HEK293 (cell line): Measurements from ENCODE around the gene USP6.
"Not testable (repeated sequence)": the region's sequence is repeated elsewhere in the genome, so short reads cannot be mapped to it uniquely, and the experiment has no call there.

Experiments
- KLF16 ChIP-seq: fragments of 450-650 bp; formaldehyde crosslinking; IDR thresholded peaks from 2 replicates; pipeline ENCODE4 v1.5.1; 2017; ENCODE audit warnings: missing biosample characterization, missing genetic modification characterization
- PBX3 ChIP-seq: sonication (generic); formaldehyde crosslinking; IDR thresholded peaks from 2 replicates; pipeline ENCODE4 v1.8.1; 2022; ENCODE audit warnings: mild to moderate bottlenecking, moderate library complexity, missing genetic modification reagents
- ZEB2 ChIP-seq: fragments of 450-650 bp; formaldehyde crosslinking; IDR thresholded peaks from 2 replicates; pipeline ENCODE4 v1.5.1; 2016; ENCODE audit warnings: missing biosample characterization, missing genetic modification characterization
- ZNF274 ChIP-seq, 2 experiments: fragments of 200-500 bp in 1 of 2; fragments of 450-650 bp in 1 of 2; sonication (Bioruptor generic) in 1 of 2; formaldehyde crosslinking in 1 of 2; IDR thresholded peaks; 2 replicates each; pipeline versions ENCODE4 v1.5.1 to v1.6.1; 2014 to 2016; ENCODE audit warnings: borderline replicate concordance in 1 of 2, inconsistent platforms in 1 of 2, low read length in 1 of 2, missing biosample characterization in 1 of 2, missing genetic modification characterization in 1 of 2
- ZNF561 ChIP-seq: fragments of 450-650 bp; IDR thresholded peaks from 2 replicates; pipeline ENCODE4 v1.5.1; 2018; ENCODE audit warnings: missing biosample characterization, missing genetic modification characterization, borderline replicate concordance
- ZNF747 ChIP-seq: fragments of 450-650 bp; formaldehyde crosslinking; IDR thresholded peaks from 2 replicates; pipeline ENCODE4 v1.5.1; 2016; ENCODE audit warnings: missing biosample characterization, missing genetic modification characterization
- ZNF830 ChIP-seq: fragments of 450-650 bp; IDR thresholded peaks from 2 replicates; pipeline ENCODE4 v1.5.0; 2018; ENCODE audit warnings: missing biosample characterization, missing genetic modification characterization, low read depth, mild to moderate bottlenecking, moderate library complexity
- TF ChIP-seq, protein P1 (sequence below): fragments of 450-650 bp; formaldehyde crosslinking; IDR thresholded peaks from 2 replicates; pipeline ENCODE4 v1.5.1; 2016; ENCODE audit warnings: missing biosample characterization, missing genetic modification characterization, low read depth
- TF ChIP-seq, protein P2 (sequence below): fragments of 450-650 bp; formaldehyde crosslinking; IDR thresholded peaks from 2 replicates; pipeline ENCODE4 v1.5.1; 2016; ENCODE audit warnings: missing biosample characterization, missing genetic modification characterization
- TF ChIP-seq, protein P3 (sequence below): fragments of 450-650 bp; formaldehyde crosslinking; IDR thresholded peaks from 2 replicates; pipeline ENCODE4 v1.5.1; 2016; ENCODE audit warnings: missing biosample characterization, missing genetic modification characterization
- TF ChIP-seq, protein P4 (sequence below): fragments of 450-650 bp; formaldehyde crosslinking; IDR thresholded peaks from 2 replicates; pipeline ENCODE4 v1.5.1; 2016; ENCODE audit warnings: missing biosample characterization, missing genetic modification characterization

DNA sequence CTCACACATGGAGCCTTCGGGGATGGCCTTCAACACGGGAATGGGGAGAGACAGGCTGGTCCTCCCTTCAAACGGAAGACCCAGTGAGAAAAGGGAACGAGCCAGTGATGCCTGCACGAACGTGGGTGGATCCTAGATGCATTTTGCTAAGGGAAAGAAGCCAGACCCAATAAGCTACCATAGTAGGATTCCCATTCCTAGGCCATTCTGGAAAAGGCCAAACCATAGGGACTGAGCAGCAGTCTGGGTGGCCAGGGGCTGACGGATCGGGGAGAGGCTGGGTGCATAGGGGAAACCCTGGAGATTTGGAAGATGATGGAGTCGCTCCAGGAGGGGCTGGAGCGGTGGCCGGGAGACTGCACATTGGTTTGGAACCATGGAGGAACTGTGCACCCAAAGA lies 18.7 kb downstream of the USP6 start:
- TF ChIP-seq, protein P1, sequence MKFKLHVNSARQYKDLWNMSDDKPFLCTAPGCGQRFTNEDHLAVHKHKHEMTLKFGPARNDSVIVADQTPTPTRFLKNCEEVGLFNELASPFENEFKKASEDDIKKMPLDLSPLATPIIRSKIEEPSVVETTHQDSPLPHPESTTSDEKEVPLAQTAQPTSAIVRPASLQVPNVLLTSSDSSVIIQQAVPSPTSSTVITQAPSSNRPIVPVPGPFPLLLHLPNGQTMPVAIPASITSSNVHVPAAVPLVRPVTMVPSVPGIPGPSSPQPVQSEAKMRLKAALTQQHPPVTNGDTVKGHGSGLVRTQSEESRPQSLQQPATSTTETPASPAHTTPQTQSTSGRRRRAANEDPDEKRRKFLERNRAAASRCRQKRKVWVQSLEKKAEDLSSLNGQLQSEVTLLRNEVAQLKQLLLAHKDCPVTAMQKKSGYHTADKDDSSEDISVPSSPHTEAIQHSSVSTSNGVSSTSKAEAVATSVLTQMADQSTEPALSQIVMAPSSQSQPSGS (tag by site-specific recombination): not testable (repeated sequence)
- TF ChIP-seq ZNF274 (IDR thresholded peaks at IDR 0.05; ENCODE audit: low read length); ZNF274 (tag by site-specific recombination; IDR thresholded peaks at IDR 0.05; ENCODE audit: borderline replicate concordance); KLF16 (tag by site-specific recombination); ZNF830; ZEB2 (tag by site-specific recombination); ZNF747 (tag by site-specific recombination); PBX3 (CRISPR knock-in tag); ZNF561 (tag by site-specific recombination): not testable (repeated sequence)
- TF ChIP-seq, protein P2, sequence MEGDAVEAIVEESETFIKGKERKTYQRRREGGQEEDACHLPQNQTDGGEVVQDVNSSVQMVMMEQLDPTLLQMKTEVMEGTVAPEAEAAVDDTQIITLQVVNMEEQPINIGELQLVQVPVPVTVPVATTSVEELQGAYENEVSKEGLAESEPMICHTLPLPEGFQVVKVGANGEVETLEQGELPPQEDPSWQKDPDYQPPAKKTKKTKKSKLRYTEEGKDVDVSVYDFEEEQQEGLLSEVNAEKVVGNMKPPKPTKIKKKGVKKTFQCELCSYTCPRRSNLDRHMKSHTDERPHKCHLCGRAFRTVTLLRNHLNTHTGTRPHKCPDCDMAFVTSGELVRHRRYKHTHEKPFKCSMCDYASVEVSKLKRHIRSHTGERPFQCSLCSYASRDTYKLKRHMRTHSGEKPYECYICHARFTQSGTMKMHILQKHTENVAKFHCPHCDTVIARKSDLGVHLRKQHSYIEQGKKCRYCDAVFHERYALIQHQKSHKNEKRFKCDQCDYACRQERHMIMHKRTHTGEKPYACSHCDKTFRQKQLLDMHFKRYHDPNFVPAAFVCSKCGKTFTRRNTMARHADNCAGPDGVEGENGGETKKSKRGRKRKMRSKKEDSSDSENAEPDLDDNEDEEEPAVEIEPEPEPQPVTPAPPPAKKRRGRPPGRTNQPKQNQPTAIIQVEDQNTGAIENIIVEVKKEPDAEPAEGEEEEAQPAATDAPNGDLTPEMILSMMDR (tag by site-specific recombination): not testable (repeated sequence)
- TF ChIP-seq, protein P3, sequence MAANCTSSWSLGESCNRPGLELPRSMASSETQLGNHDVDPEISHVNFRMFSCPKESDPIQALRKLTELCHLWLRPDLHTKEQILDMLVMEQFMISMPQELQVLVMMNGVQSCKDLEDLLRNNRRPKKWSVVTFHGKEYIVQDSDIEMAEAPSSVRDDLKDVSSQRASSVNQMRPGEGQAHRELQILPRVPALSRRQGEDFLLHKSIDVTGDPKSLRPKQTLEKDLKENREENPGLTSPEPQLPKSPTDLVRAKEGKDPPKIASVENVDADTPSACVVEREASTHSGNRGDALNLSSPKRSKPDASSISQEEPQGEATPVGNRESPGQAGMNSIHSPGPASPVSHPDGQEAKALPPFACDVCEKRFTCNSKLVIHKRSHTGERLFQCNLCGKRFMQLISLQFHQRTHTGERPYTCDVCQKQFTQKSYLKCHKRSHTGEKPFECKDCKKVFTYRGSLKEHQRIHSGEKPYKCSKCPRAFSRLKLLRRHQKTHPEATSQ: not testable (repeated sequence)
- TF ChIP-seq, protein P4, sequence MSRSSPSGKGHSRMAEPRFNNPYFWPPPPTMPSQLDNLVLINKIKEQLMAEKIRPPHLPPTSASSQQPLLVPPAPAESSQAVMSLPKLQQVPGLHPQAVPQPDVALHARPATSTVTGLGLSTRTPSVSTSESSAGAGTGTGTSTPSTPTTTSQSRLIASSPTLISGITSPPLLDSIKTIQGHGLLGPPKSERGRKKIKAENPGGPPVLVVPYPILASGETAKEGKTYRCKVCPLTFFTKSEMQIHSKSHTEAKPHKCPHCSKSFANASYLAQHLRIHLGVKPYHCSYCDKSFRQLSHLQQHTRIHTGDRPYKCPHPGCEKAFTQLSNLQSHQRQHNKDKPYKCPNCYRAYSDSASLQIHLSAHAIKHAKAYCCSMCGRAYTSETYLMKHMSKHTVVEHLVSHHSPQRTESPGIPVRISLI: not testable (repeated sequence)
